TTC549 (cell line): ENCODE measurements around the gene BMP6.

Experiments used
- FAIRE-seq: peaks from 2 replicates; lab custom pipeline; 2012; peaks lifted over from hg19 to GRCh38; lab: Jason Lieb, UNC

The BMP6 gene

DNA sequence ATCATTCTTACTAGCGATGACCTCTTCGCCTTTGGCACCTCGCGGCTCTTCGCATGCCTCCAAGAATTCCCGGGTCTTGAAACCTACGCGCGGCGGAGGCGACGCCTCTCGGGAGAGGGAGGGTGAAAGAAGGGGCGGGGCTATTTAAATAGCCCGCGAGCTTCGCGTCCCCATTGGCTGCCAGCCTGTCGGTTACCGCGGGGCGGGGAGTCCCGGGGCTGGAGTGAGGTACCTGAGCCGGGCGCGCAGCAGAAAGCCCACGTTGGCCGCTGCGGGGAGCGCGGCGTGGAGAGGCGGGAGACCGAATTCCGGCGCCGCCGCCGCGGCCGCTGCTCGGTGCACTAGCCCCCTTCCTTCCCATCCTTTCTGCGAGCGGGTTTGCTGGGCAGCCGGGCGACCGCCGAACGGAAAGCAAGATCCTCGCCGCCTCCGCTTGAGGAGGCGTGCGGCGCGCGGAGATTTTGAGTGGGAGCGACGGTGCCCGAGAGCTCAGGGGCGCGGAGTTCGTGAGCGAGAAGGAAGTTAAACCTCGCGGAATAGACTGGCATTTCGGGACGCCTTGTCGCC lies at the start of gene BMP6:
Gene BMP6, plus strand, starts transcription at position 251 of the 567 bp plus-strand sequence. CDS start 857 bp downstream, outside the sequence.
- no peak for FAIRE-seq

- no peak for FAIRE-seq
These were observed 48.7 kb upstream of the BMP6 start for GRCh38 chr6:7677229-7677628.

DNA sequence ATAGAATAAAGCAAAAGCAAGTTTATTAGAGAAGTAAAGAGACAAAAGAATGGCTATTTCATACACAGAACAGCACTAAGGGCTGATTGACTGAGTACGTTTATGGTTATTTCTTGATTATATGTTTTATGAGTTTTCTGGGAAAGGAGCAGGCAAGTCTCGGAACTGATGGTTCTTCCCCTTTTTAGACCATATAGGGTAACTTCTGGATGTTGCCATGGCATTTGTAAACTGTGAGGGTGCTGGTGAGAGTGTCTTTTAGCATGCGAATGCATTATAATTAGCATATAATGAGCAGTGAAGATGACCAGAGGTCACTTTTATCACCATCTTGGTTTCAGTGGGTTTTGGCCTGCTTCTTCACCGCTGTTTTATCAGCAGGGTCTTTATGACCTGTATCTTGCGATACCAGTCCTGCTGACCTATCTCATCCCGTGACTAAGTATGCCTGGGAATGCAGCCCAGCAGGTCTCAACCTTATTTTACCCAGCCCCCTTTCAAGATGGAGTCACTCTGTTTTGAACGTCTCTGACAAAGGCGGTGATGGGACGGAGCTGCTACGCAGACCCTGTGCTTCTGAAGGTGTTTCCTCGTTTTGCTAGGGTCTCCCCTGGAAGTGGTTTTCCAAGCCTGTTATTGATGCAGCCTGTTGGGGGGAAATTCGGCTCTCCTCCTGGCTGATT lies 45.4 kb upstream of the BMP6 start:
- no peak for FAIRE-seq

- FAIRE-seq, result no peak
These were observed 44.5 kb upstream of the BMP6 start for GRCh38 chr6:7681449-7681848.

DNA sequence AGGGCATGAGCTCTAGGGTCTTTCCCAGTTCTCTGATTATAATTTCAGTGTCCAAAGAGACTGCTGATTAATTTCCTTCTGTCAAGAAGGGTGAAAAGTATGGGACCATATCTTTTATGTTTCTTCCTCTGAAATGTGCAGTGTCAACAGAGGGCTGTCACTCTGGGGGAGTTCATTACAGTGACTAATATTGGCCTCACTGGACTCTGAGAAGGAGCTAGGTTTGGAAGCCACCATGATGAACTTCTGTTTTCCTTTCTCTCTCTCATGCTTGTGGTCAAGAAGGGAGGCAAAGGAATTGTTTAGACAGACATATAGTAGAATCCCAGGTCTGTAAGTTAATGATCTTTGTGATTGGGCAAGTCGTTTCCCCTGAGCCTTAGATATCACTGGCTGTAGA lies 41.8 kb upstream of the BMP6 start:
- no peak for FAIRE-seq

- FAIRE-seq, result no peak
These were observed 41.1 kb upstream of the BMP6 start for GRCh38 chr6:7684843-7685242.

DNA sequence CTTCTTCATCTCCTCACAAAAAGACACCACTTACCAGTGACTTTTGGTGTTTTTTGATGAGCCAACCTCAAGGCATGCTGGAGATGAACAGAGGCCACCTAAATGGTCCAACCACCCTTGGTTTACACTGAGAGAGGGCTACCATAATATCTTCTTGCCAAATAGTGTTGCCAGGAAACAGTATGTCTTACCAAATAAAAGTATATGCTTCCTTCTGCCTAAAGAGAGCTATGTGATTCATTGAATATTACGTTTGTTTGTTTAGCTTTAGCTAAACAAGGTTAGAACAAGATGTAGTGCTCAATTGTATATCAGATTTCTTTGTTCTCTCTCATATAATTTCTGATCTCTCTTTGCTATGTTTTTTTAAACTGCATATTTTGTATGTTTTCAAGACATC lies 40.6 kb upstream of the BMP6 start:
- FAIRE-seq, result no peak

DNA sequence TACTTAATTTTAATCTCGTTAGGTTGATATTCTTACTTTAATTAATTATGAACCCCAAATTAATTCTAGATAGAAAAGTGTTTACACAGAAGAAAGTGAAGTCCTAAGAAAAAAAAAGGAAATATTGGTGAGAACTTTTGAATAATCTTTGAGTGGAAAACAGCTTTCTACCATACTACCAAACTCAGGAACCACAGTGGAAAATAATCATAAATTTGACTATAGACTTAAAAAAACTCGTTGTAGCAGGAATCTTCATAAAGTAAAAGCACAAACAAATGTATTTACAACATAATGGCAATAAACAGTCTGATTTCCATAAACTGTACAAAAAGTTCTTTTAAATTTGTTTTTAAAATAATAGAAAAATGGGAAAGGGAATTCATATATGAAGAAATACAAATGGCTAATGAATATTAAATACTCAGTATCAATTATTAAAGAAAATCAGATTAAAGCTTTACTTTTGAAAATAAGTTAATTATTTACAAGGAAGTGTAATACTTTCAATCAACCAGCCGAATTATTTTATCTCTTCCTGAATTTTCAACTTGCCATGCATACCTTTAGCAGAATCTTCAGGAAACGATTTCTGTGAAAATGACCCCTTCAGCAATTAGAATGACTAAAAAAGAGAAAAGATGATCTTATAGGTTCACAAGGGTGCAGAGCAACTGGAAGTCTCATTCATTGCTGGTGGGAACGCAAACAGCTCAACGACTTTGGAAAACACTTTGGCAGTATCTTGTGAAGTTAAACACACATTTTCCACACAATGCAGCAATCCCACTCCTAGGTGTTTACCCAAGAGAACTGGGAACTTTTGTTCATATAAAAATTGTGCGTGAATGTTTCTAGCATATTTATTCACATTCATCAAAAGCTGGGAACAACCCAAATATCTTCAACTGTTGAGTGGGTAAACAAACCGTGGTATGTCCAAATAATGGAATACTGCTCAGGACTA lies 38.5 kb upstream of the BMP6 start:
- no peak for FAIRE-seq

- FAIRE-seq, result no peak
These were observed 34.9 kb upstream of the BMP6 start for GRCh38 chr6:7691021-7691420.

DNA sequence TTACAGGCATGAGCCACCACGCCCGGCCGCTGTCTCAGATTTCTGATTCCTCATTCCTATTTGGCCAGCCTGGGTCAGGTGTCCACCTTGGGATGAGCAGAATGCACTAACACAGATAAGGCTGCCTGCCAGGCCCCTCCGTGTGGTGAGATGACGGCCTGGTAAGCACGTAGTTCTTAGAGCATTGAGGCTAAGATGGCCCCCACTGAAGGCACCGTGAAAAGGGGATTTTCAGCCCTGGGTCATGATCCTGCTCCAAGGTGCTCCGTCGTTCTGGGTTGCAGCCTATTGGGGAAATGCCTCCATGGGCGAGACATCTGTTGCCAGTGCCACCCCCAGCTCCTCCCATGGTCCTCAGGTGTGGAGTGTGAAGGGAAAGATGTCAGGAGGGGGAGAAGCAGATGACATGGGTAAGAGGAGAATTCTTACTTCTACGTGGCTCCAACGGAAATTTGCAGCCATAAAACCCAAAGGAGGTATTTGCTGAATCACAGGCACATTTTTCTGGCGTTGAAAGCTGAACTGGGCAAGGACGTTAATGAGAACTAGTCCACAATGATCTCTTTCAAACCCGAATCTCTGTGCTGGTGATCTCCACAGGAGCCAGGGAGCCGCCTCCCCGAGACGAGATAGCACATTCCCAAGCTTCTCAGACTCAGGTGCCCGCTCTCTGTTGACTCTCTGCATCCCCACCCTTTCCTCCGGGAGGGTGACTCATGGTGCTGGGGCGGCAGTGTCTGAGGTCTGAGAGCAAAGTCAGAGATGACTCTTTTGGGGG lies 34.0 kb upstream of the BMP6 start:
- no peak for FAIRE-seq

GRCh38 chr6:7692453-7692784 lies 33.5 kb upstream of the BMP6 start:
- no peak for FAIRE-seq

DNA sequence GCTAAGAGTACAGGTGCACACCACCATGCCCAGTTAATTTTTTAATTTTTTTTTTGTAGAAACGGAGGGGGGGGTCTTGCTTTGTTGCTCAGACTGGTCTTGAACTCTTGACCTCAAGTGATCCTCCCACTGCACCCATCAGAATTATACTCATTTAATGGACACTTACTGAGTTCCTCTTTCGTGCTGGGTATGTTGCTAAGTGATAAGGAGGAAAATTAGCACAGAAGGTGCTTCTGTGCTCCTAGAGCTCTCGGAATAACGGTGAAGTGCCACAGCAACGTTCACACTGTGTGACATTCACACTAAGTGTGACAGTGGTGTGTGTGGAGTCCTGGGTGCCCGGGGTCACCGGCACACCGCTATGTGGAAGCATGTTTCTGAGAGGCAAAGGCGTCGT lies 32.1 kb upstream of the BMP6 start:
- no peak for FAIRE-seq

GRCh38 chr6:7696061-7696460 lies 29.8 kb upstream of the BMP6 start:
- FAIRE-seq, result no peak

DNA sequence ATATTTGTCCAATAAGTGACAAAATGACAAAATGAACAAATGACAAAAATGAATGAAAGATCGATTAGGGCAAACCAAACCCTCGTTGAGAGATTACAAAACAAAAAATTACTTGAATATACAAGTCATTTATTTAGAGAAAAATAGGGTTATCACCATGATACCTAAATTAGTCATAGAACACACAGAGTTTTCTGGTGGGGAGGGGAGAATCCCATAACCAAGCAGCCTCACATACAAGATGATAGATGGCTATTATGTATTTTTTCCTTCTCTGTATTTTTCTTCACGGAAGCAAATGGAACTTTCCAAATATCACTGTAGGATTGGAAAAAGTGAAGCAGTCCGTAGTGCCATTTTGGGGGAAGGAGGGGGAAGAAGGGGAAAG lies 28.5 kb upstream of the BMP6 start:
- no peak for FAIRE-seq

DNA sequence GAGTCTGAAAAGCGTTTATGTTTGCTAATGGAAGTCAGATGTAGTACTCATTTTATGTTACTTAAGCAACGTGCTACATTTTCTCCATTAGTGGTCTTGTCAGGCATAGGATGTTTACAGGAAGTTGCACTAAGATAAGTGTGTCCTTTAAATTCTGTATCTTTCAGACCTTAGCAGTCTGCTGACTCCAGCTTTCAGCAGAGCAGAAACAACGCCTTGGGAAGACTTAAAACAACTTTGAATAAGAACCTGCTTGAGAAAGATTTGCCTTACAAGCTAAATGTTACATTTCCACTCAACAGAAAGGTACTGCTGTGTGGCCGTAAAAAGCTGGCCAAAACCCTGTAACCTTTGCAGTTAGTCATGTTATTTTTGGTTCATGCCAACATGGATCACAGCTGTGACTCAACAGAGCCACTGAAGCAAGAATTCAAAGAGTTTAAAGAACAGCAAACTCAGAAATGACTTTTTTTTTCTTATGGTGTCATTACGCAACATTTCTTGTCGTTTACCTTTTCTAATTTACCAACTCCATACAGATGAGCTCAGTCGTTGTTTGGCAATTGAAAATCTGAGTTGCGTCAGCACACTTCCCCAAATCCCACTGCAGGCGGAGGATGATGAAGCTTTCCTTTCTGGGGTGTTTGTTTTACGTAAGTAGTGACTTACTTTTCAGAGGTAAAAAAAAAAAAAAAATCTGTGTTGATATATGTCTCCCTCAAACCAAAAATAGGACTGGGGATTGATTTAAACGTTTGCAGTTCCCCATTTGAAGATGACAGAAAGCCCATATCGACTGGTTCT lies 27.9 kb upstream of the BMP6 start:
- FAIRE-seq, result no peak

GRCh38 chr6:7701212-7701834 lies 24.6 kb upstream of the BMP6 start:
- no peak for FAIRE-seq

DNA sequence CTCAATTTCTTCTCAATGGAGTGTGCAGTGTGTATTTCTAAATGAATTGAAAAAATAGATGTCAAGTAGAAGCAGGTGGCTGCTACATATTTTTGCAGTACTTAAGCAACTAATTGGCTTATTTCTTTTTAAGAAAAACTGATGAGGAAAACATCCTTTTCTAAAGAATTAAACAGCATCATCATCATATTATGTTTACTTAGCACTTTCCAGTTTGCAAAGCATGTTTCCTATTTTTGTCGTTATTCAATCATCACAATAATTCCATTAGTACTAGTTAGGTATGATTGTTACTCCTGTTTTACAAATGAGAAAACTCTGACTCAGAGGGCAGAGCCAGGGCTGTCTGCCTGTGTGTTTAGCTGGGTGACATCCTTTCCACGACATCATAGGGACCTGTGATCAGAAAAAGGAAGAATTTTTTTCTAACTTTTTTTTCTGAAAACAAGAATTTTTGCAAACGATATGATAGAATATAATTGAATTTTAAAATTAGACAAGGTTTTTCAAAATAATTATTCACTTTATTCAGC lies 22.7 kb upstream of the BMP6 start:
- FAIRE-seq, result no peak

DNA sequence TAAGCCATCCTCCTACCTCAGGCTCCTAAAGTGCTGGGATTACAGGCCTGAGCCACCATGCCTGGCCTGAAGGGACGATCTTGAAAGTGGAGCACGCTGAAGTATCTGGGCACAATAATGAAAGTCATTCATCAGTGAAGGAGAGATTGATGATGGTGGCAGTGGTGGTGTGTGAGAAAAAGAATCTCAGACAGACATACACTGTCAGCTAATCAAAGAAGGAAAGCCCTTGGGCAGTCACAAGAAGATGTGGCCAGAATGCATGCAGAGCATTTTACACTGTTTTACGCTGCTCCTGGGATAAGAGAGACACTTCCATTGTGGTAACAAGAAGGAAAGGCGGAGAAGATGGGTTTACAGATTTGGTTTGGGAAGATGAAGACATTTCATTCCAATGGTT lies 20.4 kb upstream of the BMP6 start:
- no peak for FAIRE-seq

GRCh38 chr6:7706269-7706668 lies 19.6 kb upstream of the BMP6 start:
- FAIRE-seq, result no peak

- no peak for FAIRE-seq
These were observed 18.1 kb upstream of the BMP6 start for GRCh38 chr6:7707787-7708186.

DNA sequence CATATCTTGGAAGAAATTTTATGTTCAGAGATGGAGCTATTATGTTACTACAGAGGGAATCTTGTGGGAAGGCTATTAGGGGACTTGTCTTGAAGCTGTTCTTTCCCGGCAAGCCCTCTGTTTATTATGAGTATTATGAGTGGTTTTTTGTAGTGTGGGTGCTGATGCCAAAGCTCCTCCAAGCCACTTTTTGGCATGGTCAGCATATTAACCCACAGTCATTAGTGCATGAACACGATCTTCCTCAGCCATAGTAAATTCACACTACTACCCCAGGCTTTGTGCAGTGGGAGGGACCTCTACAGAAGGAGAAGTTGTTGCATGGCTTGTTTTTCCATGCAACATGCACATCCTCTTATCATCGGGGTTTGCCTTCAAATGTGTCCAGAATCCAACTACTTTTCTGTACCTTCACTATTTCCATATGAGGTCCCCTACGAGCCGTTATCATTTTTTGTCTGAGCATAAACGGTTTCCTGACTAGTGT lies 6.5 kb upstream of the BMP6 start:
- FAIRE-seq, result no peak
